WTC11 (cell line): ENCODE measurements around the gene ATP5ME.

Source experiments
- ATF1 ChIP-seq: sonication (generic); formaldehyde crosslinking; IDR thresholded peaks from 2 replicates; pipeline ENCODE4 v1.8.1; 2023; ENCODE audit warnings: mild to moderate bottlenecking, moderate library complexity, missing genetic modification reagents
- CBFB ChIP-seq: sonication (generic); formaldehyde crosslinking; IDR thresholded peaks from 2 replicates; pipeline ENCODE4 v1.8.1; 2022; ENCODE audit warnings: mild to moderate bottlenecking, low read depth, missing genetic modification reagents
- MYBL2 ChIP-seq: sonication (generic); formaldehyde crosslinking; IDR thresholded peaks from 2 replicates; pipeline ENCODE4 v1.8.1; 2023; ENCODE audit warnings: mild to moderate bottlenecking, moderate library complexity, missing genetic modification reagents
- TF ChIP-seq, protein P1 (sequence below): sonication (generic); formaldehyde crosslinking; IDR thresholded peaks from 2 replicates; pipeline ENCODE4 v1.8.1; 2023; ENCODE audit warnings: mild to moderate bottlenecking, missing genetic modification reagents, borderline replicate concordance
- TF ChIP-seq, protein P2 (sequence below): fragments of 200-600 bp; IDR thresholded peaks from 2 replicates; pipeline ENCODE4 v1.8.0; 2022; ENCODE audit warnings: antibody characterized with exemption

DNA sequence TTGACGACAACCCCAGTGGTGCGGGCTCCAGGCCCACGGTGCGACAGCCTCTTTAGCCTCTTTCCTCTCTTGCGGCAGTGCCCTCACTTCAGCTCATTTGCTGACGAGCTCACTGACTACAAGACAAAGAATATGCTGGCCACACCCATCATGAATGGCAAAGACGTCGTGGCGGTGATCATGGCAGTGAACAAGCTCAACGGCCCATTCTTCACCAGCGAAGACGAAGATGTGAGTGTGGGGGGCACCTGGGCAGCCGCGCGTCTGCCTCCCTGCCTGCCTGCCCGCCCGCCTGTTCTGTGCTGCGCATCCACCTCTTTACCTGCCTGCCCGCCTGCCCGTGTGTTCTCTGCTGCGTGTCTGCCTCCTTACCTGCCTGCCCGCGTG is 39.5 kb downstream of the ATP5ME start:
- TF ChIP-seq MYBL2 (CRISPR knock-in tag), result no peak
- no peak for TF ChIP-seq ATF1 (CRISPR knock-in tag)
- TF ChIP-seq, protein P1, sequence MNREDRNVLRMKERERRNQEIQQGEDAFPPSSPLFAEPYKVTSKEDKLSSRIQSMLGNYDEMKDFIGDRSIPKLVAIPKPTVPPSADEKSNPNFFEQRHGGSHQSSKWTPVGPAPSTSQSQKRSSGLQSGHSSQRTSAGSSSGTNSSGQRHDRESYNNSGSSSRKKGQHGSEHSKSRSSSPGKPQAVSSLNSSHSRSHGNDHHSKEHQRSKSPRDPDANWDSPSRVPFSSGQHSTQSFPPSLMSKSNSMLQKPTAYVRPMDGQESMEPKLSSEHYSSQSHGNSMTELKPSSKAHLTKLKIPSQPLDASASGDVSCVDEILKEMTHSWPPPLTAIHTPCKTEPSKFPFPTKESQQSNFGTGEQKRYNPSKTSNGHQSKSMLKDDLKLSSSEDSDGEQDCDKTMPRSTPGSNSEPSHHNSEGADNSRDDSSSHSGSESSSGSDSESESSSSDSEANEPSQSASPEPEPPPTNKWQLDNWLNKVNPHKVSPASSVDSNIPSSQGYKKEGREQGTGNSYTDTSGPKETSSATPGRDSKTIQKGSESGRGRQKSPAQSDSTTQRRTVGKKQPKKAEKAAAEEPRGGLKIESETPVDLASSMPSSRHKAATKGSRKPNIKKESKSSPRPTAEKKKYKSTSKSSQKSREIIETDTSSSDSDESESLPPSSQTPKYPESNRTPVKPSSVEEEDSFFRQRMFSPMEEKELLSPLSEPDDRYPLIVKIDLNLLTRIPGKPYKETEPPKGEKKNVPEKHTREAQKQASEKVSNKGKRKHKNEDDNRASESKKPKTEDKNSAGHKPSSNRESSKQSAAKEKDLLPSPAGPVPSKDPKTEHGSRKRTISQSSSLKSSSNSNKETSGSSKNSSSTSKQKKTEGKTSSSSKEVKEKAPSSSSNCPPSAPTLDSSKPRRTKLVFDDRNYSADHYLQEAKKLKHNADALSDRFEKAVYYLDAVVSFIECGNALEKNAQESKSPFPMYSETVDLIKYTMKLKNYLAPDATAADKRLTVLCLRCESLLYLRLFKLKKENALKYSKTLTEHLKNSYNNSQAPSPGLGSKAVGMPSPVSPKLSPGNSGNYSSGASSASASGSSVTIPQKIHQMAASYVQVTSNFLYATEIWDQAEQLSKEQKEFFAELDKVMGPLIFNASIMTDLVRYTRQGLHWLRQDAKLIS (CRISPR knock-in tag), result no peak
- TF ChIP-seq, protein P2, sequence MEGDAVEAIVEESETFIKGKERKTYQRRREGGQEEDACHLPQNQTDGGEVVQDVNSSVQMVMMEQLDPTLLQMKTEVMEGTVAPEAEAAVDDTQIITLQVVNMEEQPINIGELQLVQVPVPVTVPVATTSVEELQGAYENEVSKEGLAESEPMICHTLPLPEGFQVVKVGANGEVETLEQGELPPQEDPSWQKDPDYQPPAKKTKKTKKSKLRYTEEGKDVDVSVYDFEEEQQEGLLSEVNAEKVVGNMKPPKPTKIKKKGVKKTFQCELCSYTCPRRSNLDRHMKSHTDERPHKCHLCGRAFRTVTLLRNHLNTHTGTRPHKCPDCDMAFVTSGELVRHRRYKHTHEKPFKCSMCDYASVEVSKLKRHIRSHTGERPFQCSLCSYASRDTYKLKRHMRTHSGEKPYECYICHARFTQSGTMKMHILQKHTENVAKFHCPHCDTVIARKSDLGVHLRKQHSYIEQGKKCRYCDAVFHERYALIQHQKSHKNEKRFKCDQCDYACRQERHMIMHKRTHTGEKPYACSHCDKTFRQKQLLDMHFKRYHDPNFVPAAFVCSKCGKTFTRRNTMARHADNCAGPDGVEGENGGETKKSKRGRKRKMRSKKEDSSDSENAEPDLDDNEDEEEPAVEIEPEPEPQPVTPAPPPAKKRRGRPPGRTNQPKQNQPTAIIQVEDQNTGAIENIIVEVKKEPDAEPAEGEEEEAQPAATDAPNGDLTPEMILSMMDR, result no peak
- no peak for TF ChIP-seq CBFB (CRISPR knock-in tag)
